ENCODE measurements around the gene MCEMP1.

Gene MCEMP1

GRCh38 chr19:7676854-7677253 lies at the start of gene MCEMP1:
Gene MCEMP1 (plus strand): TSS chr19:7677090. CDS start chr19:7677121, 31 bp downstream.
- DNase-seq (ENCODE audit: low spot score) = no peak

GRCh38 chr19:7627166-7627565 lies 49.7 kb upstream of the MCEMP1 start:
- no peak for DNase-seq (ENCODE audit: low spot score)

GRCh38 chr19:7628589-7629311 lies 48.1 kb upstream of the MCEMP1 start:
- DNase-seq (ENCODE audit: low spot score) = no peak

- DNase-seq (ENCODE audit: low spot score) = peak; percentile 99
Measured at GRCh38 chr19:7629347-7630054, 47.4 kb upstream of the MCEMP1 start, which contains the start of the genes PET100 and XAB2. Gene PET100 (plus strand): TSS chr19:7629793. CDS start chr19:7629834, 41 bp downstream. Gene XAB2 (minus strand): TSS chr19:7629545. CDS start chr19:7629527, 18 bp downstream.

GRCh38 chr19:7631577-7631976 lies 45.3 kb upstream of the MCEMP1 start:
- no peak for DNase-seq (ENCODE audit: low spot score)

GRCh38 chr19:7632340-7633203 lies 44.3 kb upstream of the MCEMP1 start:
- no peak for DNase-seq (ENCODE audit: low spot score)

GRCh38 chr19:7633698-7634097 lies 43.2 kb upstream of the MCEMP1 start, which contains the start of gene PCP2:
Gene PCP2 (minus strand): TSS chr19:7633719. CDS start chr19:7633457, 262 bp downstream.
- DNase-seq (ENCODE audit: low spot score) = no peak

- DNase-seq (ENCODE audit: low spot score) = no peak
Measured at GRCh38 chr19:7635670-7636069, 41.2 kb upstream of the MCEMP1 start.

- no peak for DNase-seq (ENCODE audit: low spot score)
Measured at GRCh38 chr19:7636317-7636690, 40.6 kb upstream of the MCEMP1 start.

GRCh38 chr19:7636691-7637373 lies 40.1 kb upstream of the MCEMP1 start, which contains the start of gene STXBP2:
Gene STXBP2 (plus strand): TSS chr19:7637110. CDS start chr19:7637150, 40 bp downstream.
- no peak for DNase-seq (ENCODE audit: low spot score)

GRCh38 chr19:7637374-7638256 lies 39.3 kb upstream of the MCEMP1 start:
- DNase-seq (ENCODE audit: low spot score) = no peak

GRCh38 chr19:7638802-7639465 lies 38.0 kb upstream of the MCEMP1 start:
- no peak for DNase-seq (ENCODE audit: low spot score)

- DNase-seq (ENCODE audit: low spot score) = no peak
Measured at GRCh38 chr19:7639863-7640348, 37.0 kb upstream of the MCEMP1 start.

GRCh38 chr19:7640803-7641202 lies 36.1 kb upstream of the MCEMP1 start:
- DNase-seq (ENCODE audit: low spot score) = no peak

GRCh38 chr19:7641290-7642276 lies 35.3 kb upstream of the MCEMP1 start:
- no peak for DNase-seq (ENCODE audit: low spot score)

- DNase-seq (ENCODE audit: low spot score) = no peak
Measured at GRCh38 chr19:7642295-7643030, 34.4 kb upstream of the MCEMP1 start.

GRCh38 chr19:7643031-7643415 lies 33.9 kb upstream of the MCEMP1 start:
- no peak for DNase-seq (ENCODE audit: low spot score)
